ENCODE data around the gene CPNE2. TPM values are rescaled to one million over a fixed set of nuclear protein-coding genes. Genes with fewer than 3 reads are reported as not detected.

Gene CPNE2
- total RNA-seq, 1 experiment from 2014 or later: 14.5 TPM

DNA sequence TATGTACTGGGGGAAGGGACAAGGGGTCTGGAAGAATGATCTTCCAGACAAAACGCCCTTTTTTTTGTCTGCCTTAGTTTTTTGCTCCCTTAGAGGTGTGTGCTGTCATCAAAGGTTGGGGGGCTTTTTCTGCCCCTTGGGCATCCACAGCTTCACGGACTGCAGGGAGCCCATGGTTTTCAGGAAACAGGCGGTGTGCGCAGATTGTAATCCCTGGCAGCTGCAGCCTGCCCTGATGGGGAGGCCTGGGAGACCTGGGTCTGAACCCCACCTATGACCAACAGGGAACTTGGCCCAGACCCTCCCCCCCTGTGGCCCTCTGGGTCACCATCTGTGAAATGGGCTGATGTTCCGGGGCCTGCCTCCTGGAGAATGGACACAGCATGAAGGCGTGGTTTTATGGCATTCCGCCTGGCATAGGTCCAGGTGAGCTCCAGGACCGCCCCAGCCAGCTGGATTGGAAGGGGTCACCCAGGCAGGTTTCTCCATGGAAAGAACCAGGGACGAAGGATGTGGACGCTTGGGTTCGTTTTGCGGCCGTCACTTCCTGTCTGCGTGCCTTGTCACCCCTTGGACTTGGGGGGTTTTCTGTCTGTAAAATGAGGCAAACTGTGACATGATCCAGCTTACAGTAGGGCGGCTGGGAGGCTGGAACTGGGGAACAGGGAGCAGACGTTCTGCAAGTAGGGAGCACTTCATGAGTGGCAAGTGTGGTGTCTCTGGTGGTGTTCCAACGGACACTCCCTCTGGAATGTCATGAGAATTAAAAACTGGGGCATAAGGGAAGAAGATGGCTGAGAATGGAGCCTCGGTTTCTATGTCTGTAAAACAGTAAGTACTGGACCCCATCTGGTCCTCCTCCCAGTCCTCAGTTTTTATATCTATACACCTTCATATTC lies 1.5 kb downstream of the CPNE2 start:
- Mint-ChIP-seq H3K27me3 (ENCODE audit: unreplicated experiment) (peaks cover 30% of the 10 kb centered on the region), H3K4me3 (ENCODE audit: low read depth, unreplicated experiment) (peak overlapping the region; percentile 73), H3K4me1 (ENCODE audit: low read depth, unreplicated experiment) (peaks cover 11% of the 10 kb centered on the region), H3K27ac (ENCODE audit: unreplicated experiment) (no peak overlapping the region), H3K9me3 (ENCODE audit: low read depth, unreplicated experiment) (no peaks in the 10 kb centered on the region), H3K36me3 (ENCODE audit: insufficient read depth, unreplicated experiment) (peaks cover 14% of the 10 kb centered on the region)
- CTCF ChIA-PET: interaction anchor here (0.6 to 1.3 kb wide), 6 partner anchors 9 to 375 kb away, joined by 3 to 9 read pairs (median 5); no protein-coding TSS in a partner anchor
- intact Hi-C loops (cut with micrococcal nuclease; ENCODE audit: unreplicated experiment): loop anchor here (5.0 kb wide), 1 partner anchor 203 kb away; no protein-coding TSS in a partner anchor
- no TSS peak for BruUV-seq (replicated peaks)
- no peak for TF ChIP-seq CTCF (IDR thresholded peaks at IDR 0.05; ENCODE audit: unreplicated experiment)
- no peak for DNase-seq

GRCh38 chr16:57094911-57095310 lies 2.5 kb downstream of the CPNE2 start:
- DNase-seq: no peak
- CTCF ChIA-PET: no interaction called here
- Mint-ChIP-seq H3K9me3 (ENCODE audit: low read depth, unreplicated experiment) (no peaks in the 10 kb centered on the region), H3K4me3 (ENCODE audit: low read depth, unreplicated experiment) (no peak overlapping the region), H3K4me1 (ENCODE audit: low read depth, unreplicated experiment) (peaks cover 15% of the 10 kb centered on the region), H3K36me3 (ENCODE audit: insufficient read depth, unreplicated experiment) (peaks cover 14% of the 10 kb centered on the region), H3K27me3 (ENCODE audit: unreplicated experiment) (peaks cover 20% of the 10 kb centered on the region), H3K27ac (ENCODE audit: unreplicated experiment) (no peak overlapping the region)
- BruUV-seq (replicated peaks): no TSS peak
- no peak for TF ChIP-seq CTCF (IDR thresholded peaks at IDR 0.05; ENCODE audit: unreplicated experiment)
- intact Hi-C loops (cut with micrococcal nuclease; ENCODE audit: unreplicated experiment): loop anchor here (5.0 kb wide), 1 partner anchor 202 kb away; no protein-coding TSS in a partner anchor

- Mint-ChIP-seq H3K27ac (ENCODE audit: unreplicated experiment) (no peak overlapping the region), H3K9me3 (ENCODE audit: low read depth, unreplicated experiment) (no peaks in the 10 kb centered on the region), H3K27me3 (ENCODE audit: unreplicated experiment) (peaks cover 7% of the 10 kb centered on the region), H3K36me3 (ENCODE audit: insufficient read depth, unreplicated experiment) (peaks cover 14% of the 10 kb centered on the region), H3K4me1 (ENCODE audit: low read depth, unreplicated experiment) (peaks cover 17% of the 10 kb centered on the region), H3K4me3 (ENCODE audit: low read depth, unreplicated experiment) (no peak overlapping the region)
- CTCF ChIA-PET: no interaction called here
- intact Hi-C loops (cut with micrococcal nuclease; ENCODE audit: unreplicated experiment): no loop called here
- DNase-seq: no peak
- BruUV-seq (replicated peaks): no TSS peak
- TF ChIP-seq CTCF (IDR thresholded peaks at IDR 0.05; ENCODE audit: unreplicated experiment): no peak
Observed at GRCh38 chr16:57096192-57096591, 3.8 kb downstream of the CPNE2 start.

GRCh38 chr16:57096793-57097192 lies 4.4 kb downstream of the CPNE2 start:
- TF ChIP-seq CTCF (IDR thresholded peaks at IDR 0.05; ENCODE audit: unreplicated experiment): no peak
- BruUV-seq (replicated peaks): no TSS peak
- DNase-seq: no peak
- Mint-ChIP-seq H3K4me1 (ENCODE audit: low read depth, unreplicated experiment) (peaks cover 11% of the 10 kb centered on the region), H3K27ac (ENCODE audit: unreplicated experiment) (no peak overlapping the region), H3K36me3 (ENCODE audit: insufficient read depth, unreplicated experiment) (peaks cover 9% of the 10 kb centered on the region), H3K9me3 (ENCODE audit: low read depth, unreplicated experiment) (no peaks in the 10 kb centered on the region), H3K4me3 (ENCODE audit: low read depth, unreplicated experiment) (no peak overlapping the region), H3K27me3 (ENCODE audit: unreplicated experiment) (peaks cover under 1% of the 10 kb centered on the region)
- intact Hi-C loops (cut with micrococcal nuclease; ENCODE audit: unreplicated experiment): no loop called here
- CTCF ChIA-PET: no interaction called here
